PFSK-1 (cell line): Measurements from ENCODE around the gene ENPP1.

ENCODE experiments used
- FOXP2 ChIP-seq: optimal IDR thresholded peaks from 2 replicates; pipeline ENCODE3; 2011; ENCODE audit warnings: borderline replicate concordance, control low read depth, inconsistent platforms; ENCODE audit not compliant: insufficient read depth; ENCODE audit errors: extremely low read length, extremely low read depth
- POLR2AphosphoS5 ChIP-seq: IDR thresholded peaks from 2 replicates; pipeline ENCODE4 v1.6.1; 2012; ENCODE audit warnings: low read depth, mild to moderate bottlenecking, control low read depth, low read length, moderate library complexity
- SIN3A ChIP-seq: IDR thresholded peaks from 2 replicates; pipeline ENCODE4 v1.6.1; 2012; ENCODE audit warnings: mild to moderate bottlenecking, low read length, moderate library complexity, borderline replicate concordance; ENCODE audit not compliant: insufficient read depth
- TAF1 ChIP-seq: IDR thresholded peaks from 2 replicates; pipeline ENCODE4 v1.6.1; 2012; ENCODE audit warnings: low read length, control low read depth, borderline replicate concordance; ENCODE audit not compliant: insufficient read depth
- TF ChIP-seq, protein P1 (sequence below), 2 experiments: IDR thresholded peaks; 2 replicates each; pipeline versions ENCODE4 v1.6.1 to v1.8.0; 2011 to 2012; ENCODE audit warnings: low read depth in 2 of 2, low read length in 2 of 2, control low read depth in 1 of 2, inconsistent platforms in 1 of 2, mild to moderate bottlenecking in 1 of 2, moderate library complexity in 1 of 2; ENCODE audit not compliant: insufficient read depth in 1 of 2

ENPP1 gene

GRCh38 chr6:131766631-131767030 lies 41.2 kb upstream of the ENPP1 start:
- TF ChIP-seq SIN3A (no peak), POLR2AphosphoS5 (no peak), TAF1 (no peak), FOXP2 (no peak)
- TF ChIP-seq, protein P1, sequence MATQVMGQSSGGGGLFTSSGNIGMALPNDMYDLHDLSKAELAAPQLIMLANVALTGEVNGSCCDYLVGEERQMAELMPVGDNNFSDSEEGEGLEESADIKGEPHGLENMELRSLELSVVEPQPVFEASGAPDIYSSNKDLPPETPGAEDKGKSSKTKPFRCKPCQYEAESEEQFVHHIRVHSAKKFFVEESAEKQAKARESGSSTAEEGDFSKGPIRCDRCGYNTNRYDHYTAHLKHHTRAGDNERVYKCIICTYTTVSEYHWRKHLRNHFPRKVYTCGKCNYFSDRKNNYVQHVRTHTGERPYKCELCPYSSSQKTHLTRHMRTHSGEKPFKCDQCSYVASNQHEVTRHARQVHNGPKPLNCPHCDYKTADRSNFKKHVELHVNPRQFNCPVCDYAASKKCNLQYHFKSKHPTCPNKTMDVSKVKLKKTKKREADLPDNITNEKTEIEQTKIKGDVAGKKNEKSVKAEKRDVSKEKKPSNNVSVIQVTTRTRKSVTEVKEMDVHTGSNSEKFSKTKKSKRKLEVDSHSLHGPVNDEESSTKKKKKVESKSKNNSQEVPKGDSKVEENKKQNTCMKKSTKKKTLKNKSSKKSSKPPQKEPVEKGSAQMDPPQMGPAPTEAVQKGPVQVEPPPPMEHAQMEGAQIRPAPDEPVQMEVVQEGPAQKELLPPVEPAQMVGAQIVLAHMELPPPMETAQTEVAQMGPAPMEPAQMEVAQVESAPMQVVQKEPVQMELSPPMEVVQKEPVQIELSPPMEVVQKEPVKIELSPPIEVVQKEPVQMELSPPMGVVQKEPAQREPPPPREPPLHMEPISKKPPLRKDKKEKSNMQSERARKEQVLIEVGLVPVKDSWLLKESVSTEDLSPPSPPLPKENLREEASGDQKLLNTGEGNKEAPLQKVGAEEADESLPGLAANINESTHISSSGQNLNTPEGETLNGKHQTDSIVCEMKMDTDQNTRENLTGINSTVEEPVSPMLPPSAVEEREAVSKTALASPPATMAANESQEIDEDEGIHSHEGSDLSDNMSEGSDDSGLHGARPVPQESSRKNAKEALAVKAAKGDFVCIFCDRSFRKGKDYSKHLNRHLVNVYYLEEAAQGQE (IDR thresholded peaks at IDR 0.05; ENCODE audit: insufficient read depth in 1 of 2, low read depth in 2 of 2, low read length in 2 of 2): no peak

- TF ChIP-seq POLR2AphosphoS5 (no peak), FOXP2 (no peak), SIN3A (no peak), TAF1 (no peak)
- TF ChIP-seq, protein P1 (IDR thresholded peaks at IDR 0.05; ENCODE audit: insufficient read depth in 1 of 2, low read depth in 2 of 2, low read length in 2 of 2): no peak
Measured at GRCh38 chr6:131768964-131769363, 38.9 kb upstream of the ENPP1 start.

- TF ChIP-seq FOXP2: no peak
Measured at GRCh38 chr6:131769385-131770141, 38.3 kb upstream of the ENPP1 start.

DNA sequence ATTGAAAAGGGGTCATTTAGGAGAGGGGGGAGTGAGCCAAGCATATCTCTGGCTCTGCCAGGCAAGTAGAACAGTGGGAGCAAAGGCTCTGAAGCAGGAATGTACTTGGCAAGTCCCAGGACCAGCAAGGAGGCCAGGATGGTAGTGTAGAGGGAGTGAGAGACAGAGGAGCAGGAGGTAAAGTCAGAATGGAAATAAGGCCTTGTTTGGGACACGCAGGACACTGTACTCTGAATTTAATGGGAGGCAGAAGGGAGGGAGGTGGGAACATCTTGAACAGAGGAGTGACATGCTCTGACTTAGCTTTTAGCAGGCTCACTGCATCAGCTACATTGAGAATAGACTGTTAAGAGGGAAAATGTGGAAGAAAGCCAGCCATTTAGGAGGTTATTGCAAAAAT lies 37.0 kb upstream of the ENPP1 start:
- TF ChIP-seq, protein P1 (IDR thresholded peaks at IDR 0.05; ENCODE audit: insufficient read depth in 1 of 2, low read depth in 2 of 2, low read length in 2 of 2): no peak
- TF ChIP-seq TAF1 (no peak), SIN3A (no peak), FOXP2 (no peak), POLR2AphosphoS5 (no peak)

DNA sequence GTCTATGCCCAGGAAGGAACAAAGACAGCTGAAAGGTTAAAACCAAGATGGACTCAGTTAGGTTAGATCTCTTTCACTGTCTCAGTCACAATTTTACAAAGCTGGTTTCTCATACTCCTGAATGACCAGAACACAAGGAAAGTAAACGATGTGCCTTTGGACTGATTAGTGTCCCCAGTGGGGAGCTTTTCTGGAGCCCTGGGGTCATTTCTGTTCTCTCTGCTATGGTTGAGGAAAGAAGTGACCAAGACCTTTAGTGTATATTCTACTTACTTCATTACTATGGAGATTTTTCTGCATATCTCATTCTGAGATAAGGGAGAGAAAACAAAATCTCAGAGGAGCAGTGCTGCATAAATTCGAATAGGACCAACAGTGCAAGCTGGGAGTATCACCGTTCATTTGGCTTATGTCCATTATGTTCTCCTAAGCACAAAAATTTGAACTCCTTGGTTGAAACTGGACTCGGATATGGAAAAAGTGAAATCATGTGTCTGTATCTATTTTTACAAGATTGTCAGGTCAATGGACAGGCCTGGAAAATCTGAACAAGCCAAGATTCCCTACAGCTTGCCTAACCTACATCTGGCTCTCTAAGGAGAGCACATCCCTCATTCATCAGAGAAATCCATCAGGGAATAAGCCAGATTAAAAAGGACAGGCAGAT lies 34.4 kb upstream of the ENPP1 start:
- no peak for TF ChIP-seq TAF1

DNA sequence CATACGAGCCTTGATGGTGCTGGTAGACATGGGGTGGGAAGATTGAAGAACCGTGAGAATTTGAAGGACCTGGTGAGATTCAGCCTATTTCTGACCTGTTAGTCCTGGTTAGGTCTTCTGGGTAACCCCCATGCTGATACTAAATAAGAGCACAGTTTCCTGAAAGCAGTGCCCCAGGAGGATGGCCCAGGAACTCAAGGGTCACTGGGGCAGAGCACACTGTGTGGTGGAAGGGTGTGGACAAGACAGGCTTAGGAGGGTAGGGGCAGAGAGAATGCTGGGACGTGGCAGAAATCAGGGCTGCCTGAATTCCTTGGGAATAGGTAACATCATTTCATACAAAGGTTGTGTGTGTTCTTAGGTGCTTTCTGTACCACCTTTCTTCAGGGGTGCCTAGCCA lies 31.9 kb upstream of the ENPP1 start:
- TF ChIP-seq SIN3A (no peak), TAF1 (no peak), FOXP2 (no peak), POLR2AphosphoS5 (no peak)
- TF ChIP-seq, protein P1 (IDR thresholded peaks at IDR 0.05; ENCODE audit: insufficient read depth in 1 of 2, low read depth in 2 of 2, low read length in 2 of 2): no peak
